ENCODE measurements around the gene IZUMO4.
A peak's percentile ranks its signal among the peaks of the same experiment; 100 is the strongest.

IZUMO4 gene, protein sequence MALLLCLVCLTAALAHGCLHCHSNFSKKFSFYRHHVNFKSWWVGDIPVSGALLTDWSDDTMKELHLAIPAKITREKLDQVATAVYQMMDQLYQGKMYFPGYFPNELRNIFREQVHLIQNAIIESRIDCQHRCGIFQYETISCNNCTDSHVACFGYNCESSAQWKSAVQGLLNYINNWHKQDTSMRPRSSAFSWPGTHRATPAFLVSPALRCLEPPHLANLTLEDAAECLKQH

DNA sequence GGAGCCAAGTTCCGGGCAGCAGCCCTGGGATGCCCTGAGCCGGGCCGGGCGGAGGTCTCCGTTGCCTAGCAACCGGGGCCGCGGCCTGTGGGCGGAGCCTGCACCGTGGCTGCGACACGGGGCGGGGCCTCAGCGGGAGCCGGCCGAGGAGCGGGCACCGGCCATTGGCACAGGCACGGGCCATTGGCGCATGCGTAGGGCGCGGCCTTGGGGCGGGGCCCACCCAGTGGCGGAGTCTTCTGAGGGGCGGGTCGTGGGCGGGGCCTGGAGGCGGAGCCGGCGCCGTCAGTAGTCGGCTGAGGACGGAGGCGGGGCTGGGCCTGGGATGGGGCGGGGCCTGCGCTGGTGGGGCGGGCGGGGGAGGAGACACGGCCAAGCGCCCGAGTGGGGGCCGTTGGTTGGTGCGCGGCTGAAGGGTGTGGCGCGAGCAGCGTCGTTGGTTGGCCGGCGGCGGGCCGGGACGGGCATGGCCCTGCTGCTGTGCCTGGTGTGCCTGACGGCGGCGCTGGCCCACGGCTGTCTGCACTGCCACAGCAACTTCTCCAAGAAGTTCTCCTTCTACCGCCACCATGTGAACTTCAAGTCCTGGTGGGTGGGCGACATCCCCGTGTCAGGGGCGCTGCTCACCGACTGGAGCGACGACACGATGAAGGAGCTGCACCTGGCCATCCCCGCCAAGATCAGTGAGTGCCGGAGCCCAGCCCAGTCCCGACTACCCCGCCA, at the start of gene IZUMO4:
Gene IZUMO4 (plus strand): TSS at position 436 of the 723 bp plus-strand sequence. CDS start 31 bp downstream, at position 467.
- DNase-seq, result peak; percentile 91 to 99

DNA sequence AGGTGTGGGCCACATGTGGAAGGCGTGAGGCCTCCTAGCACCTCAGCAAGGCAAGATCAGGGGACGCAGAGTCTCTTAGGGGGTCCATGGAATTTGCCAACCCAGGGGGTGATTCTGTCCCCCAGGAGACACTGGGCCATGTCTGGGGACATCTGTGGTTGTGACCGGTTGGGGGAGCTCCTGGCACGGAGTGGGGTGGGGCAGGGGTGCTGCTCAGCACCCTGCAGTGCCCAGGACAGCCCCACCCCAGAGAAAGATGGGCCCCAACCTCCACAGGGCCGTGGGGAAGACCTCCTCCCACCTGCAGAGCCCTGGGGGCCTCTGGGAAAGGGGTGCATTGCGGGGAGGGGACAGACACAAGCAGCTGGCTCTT, 49.7 kb upstream of the IZUMO4 start:
- no peak for DNase-seq

DNA sequence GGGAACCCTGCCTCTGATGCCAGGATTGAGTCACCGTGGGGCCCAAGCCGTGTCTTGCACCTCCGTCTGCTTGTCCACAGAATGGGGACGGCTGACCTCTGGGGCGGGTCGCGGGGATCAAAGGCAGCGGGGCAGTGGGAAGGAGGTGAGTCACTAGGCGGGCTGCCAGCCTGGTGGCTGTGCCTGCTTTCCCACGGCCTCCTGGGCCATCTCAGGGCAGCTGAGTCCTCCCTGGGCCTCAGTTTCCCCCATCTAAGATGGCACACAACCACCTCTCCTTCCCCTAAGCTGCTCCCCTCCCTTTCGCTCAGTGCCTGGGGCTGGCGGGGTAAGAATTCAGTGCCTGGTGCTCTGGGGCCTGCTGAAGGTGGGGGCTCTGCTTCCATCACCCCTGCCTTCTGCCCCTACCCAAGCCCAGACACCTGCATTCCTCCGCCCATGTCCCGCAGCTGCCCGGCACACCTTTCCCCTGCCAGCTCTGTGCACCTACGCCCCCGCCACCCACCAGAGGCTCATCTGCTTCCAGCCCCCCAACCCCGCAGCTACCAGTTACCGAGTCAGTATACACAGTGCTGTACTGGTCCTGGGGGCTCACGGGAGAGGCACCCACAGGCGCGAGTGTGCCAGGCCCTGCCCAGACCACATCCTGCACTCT, 49.1 kb upstream of the IZUMO4 start:
- DNase-seq, result no peak

DNA sequence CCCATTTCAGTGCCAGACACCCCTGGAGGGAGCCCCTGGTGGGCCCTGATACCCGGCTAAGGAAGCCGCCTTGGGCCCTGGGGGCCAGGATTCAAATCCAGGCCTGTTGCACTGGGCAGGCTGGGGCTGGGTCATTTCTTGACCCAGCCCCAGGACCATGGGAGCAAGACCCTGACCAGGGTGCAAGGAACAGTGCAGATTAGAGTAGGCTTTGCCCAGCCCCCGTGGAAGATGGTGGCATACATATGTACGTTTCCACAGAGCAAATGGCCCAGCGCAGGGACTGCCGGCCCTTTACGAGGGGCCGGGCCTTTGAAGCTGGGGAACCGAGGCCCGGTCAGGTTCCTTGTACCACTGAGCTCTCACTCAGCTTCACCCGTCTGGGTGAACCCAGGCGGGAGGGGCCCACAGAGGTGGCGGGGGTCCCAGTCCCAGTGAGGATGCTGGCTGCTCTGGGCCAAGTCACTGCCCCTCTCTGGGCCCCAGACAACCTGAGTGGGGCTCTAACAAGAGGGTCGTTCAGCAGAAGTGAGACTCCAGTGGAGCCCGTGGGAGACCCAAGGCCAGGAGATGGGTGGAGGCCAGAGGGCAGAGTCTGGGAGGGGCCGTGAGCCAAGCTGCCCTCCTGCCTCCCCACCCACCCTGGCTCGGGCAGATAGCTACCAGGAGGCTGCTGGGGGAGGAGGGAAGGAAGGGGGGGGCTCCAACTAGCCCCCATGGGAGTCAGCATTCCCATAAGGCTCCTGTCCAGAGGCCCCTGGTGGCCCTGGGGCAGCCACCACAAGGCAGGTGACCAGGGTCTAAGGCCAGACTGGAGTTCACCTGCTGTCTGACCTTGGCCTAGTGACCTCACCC, 48.4 kb upstream of the IZUMO4 start:
- DNase-seq, result no peak

DNA sequence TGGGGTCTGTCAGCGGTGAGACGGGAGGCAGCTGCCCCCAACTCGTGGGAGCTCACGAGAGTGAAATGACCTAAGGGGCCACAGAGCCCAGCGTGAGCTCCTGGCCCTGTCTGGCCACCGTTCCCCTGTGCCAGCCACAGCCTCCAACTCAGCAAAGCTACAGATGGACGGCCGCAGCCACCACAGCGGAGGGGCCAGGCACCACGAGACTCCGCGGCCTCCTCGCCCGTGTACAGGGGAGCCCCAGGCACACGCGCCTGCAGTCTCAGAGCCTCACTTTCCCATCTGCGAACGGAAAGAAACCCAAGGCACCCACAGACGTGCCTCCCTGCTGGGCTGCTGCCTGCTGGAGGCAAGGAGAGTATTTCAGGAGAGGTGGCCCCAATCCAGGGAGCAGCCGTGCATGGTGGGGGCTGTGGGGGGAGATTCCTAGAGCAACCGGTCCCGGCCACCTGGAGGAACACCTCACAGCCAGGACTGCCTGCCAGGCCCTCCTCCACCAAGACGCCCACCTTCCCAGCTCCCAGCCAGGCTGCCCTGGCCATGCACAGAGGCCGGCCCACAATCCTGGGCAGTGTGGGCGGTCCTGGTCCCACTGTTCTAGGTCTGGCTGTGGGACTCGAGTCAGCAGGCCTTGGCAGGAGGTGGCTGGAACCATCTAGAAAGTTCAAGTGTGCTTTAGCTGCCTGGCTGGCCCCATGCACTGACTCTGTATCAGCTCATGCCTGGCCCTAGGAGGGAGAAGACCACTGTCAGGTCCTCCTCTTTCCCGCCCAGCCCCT, 47.6 kb upstream of the IZUMO4 start:
- DNase-seq, result no peak

DNA sequence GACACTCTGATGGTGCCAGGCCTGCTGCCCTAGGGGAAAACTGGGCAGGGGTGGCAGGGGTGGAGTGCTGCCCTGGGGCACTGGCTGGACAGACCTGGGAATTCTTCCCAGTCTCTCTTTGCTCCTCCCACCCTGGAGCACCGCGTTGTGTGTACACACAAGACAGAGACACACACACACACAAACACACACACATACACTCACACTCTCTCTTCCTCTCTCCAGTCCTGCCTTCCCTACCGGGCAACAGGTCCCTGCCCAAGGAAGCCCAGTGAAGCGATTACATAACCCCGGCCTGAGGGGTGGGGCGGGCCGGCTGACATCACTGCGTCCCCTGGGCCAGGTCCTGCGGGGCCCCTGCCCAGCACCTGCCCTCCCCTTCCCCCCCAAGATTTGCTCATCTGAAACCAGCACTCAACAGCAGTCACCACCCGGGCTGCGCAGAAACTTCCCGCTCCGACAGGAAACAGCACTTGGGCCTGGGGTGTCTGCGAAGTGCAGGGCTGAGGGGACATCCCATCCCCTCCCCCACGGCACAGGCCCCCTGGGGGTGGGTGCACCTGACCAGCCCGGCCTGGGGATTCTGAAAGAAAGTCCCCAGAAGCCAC, 46.9 kb upstream of the IZUMO4 start:
- peak; percentile 70 to 75 for DNase-seq

DNA sequence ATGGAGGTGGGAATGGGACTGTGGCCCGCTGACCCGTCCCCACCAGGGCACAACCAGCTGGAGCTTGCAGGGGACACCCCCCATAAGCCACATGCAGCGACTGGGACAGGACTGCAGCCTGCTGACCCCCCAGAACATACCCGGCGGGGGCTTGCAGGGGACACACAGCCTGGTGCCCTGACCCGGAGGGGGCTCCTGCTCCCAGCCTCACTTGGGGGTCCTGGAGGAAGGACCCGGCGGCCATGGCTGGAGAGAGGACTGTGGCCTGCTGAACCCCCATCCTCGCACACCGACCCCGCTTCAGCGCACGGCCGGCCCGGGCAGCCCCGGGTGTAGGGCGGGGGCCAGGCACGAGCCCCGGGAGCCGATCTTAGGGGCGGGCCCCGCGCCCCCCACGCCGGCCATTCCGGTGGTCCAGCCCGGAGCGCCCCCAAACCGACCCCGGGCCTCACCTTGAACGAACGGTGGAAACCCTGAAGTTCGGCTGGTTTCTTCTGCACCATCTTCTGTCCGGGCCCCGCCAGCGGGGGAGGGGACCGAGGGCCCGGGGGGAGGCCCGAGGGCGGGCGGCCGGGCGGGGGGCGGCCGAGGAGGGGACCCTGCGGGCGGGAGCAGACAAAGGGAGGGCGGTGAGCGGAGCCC, 46.2 kb upstream of the IZUMO4 start:
- no peak for DNase-seq

DNA sequence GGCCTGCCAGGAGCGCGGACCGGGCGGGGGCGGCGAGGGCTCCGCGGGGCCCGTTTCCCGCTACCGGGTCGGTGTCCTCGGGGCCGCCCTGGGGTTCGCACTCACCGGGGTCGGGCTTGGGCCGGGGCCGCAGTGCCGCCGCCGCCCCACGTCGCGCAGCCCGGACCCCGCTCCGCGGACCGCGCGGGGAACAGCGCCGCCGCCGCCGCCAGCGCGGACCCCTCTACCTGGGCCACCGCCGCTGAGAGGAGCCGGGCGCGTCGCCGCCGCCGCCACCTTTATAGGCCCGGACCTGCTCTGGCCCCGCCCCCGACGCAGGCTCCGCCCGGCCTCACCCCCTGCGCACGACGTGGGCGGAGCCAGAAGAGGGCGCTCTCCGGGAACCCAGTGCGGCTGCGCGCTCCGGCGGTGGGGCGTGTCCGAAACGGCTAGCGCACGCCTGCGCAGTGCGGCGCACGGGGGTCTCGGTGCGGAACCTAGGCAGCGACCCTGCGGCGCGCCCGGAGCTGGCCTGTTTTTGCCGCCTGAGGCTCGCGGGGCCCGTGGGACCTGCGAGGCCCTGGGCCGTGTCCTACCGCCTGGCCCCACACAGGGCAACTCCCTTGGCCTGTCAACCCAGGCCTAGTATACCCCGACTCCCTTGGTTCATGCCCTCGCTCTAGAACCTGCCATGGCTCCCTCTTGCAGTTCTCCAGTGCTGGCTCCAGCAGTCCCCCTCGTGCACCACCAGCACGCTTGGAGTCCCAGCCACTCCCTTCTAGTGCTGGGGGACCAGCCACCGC, 45.5 kb upstream of the IZUMO4 start, which contains the start of gene MKNK2:
Gene MKNK2 (minus strand): TSS at position 254 of the 782 bp plus-strand sequence. CDS start 393 bp downstream, outside the sequence.
- peak; percentile 63 to 74 for DNase-seq

DNA sequence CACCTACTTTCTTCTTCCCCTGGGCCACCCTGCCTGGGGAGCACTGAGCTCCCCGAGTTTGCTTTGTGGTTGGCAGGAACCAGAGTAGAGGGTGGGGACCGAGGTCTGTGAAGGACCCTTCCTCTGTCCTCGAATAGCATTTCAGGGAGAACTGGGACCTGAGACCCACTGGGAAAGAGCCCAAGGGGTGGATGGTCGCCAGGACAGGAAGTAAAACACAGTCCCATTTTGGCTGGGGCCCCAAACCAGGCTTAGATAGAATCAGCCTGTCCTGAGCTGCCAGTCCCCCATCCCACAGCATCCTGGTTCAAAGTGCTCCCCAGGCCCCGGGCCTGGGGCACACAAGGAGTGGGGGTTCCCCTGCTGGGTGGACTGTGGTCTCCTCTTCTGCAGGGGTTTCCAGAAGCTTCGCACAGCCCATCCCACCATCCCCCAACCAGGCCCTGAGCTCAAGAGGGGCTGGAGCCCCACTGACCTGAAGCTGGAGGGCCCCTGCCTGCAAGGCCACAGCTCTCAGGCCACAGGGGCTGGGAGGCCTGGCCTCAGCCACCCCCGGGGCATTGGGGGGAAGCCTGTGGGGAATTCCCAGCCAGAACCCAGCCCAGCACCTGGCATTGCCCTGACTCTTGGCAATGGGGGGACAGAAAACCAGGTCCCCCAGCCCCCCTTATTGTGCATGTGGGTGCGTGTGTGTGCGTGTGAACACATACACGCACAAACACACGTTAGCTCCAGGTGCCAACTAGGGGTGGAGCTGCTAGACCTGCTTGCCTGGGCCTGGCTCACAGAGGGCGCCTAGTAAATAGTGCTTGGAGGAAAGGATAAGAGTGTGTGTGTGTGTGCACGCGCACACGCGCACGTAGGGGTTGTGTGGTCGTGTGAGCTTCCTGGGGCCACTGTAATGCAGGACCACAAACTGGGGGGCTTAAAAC, 44.7 kb upstream of the IZUMO4 start:
- DNase-seq, result no peak

DNA sequence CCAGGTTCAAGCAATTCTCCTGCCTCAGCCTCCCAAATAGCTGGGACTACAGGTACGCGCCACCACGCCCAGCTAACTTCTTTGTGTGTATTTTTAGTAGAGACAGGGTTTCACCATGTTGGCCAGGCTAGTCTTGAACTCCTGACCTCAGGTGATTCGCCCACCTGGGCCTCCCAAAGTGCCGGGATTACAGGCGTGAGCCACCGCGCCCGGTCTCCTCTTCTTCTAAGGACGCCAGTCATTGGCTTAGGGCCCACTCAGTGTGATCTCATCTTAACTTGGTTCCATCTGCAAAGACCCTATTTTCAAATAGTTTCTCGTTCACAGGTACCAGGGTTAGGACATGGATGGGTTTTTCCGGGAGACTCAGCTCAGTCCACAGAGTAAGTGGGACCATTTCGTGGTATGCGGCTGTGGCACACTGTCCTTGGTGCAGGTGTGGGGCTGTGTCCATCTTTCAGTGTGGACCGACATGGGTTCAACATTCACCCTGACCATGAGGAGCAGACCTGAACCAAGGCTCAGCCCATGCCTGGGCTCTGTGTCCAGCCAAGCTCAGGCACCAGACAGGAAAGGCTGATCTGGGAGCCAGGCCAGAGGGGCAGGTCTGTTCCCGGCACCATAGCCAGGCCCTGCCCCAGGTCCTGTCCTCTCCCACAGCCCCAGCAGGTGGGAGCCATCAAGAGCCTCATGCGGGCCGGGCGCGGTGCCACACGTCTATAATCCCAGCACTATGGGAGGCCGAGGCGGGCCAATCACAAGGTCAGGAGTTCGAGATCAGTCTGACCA, 42.9 kb upstream of the IZUMO4 start:
- no peak for DNase-seq

DNA sequence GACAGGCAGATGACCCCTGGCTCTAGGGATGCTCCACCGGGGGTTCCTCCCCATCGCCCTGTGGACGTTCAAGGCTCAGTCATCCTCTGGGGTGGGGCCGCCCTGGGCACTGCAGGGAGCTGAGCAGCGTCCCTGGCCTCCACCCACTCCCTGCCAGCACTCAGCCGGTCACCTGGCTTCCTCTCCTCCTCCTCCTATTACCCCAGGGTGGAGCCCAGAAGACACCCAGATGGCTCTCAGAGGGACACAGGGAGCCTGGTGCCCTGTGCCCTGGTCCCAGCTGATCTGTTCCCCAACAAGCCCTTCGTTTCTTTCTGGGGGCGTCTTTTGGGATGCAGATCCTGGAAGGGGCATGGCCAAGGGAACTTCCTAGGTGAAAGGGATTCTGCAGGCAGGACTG, 42.0 kb upstream of the IZUMO4 start:
- no peak for DNase-seq

DNA sequence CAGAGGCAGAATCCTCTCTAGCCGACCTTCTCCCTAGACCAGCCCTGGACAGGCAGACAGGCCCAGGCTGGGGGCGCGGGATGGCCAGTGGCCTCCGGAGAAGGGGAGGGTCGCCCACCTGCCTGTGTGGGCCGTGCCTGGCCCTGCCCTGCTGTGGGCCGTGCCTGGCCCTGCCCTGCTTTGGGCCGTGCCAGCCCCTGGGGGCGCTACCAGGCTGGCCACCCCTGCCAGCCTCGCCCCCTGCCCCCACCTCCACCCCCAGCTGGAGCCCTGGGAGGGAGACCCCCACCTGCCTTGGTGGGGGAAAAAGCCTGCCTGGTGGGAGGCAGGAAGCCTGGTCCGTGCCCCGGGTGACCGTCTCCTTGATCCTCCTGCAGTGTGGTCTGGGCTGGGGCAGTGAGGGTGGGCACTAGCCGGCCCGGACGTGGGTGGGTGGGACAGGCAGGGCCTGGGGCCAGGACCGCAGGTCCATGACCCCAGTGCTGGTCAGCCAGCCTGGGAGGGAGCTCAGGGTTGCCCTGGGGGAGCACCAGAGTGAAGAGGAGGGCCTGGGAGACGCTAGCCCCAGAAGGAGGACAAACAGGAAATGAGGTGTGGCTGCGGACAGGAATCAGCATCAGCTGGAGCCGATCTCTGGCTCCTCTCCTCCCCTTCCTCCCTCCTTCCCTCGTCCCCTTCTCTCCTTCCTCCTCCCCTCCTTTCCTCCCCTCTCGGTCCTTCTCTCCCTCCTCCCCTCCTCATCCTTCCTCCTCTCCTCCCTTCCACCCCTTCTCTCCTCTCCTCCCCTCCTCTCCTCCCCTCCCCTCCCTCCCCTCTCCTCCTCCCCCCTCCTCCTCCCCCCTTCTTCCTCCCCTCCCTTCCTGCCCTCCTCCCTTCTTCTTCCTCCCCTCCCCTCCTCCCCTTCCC, 40.5 kb upstream of the IZUMO4 start:
- no peak for DNase-seq

DNA sequence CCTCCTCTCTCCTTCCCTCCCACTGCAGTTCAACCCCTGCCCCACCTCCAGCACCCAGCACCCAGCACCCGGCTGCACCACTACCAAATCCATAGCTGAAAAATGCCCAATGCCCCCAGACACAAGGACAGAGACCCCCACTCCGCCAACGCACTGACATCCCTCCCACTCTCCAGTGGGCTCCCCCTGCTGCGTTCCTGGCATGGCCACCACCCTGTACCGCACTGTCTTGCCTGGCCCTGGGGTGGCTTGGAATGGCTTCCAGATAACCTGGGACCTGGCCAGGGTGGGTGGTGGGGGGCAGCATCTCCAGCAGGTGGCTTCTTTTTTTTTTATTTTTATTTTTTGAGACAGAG, 39.9 kb upstream of the IZUMO4 start:
- no peak for DNase-seq

DNA sequence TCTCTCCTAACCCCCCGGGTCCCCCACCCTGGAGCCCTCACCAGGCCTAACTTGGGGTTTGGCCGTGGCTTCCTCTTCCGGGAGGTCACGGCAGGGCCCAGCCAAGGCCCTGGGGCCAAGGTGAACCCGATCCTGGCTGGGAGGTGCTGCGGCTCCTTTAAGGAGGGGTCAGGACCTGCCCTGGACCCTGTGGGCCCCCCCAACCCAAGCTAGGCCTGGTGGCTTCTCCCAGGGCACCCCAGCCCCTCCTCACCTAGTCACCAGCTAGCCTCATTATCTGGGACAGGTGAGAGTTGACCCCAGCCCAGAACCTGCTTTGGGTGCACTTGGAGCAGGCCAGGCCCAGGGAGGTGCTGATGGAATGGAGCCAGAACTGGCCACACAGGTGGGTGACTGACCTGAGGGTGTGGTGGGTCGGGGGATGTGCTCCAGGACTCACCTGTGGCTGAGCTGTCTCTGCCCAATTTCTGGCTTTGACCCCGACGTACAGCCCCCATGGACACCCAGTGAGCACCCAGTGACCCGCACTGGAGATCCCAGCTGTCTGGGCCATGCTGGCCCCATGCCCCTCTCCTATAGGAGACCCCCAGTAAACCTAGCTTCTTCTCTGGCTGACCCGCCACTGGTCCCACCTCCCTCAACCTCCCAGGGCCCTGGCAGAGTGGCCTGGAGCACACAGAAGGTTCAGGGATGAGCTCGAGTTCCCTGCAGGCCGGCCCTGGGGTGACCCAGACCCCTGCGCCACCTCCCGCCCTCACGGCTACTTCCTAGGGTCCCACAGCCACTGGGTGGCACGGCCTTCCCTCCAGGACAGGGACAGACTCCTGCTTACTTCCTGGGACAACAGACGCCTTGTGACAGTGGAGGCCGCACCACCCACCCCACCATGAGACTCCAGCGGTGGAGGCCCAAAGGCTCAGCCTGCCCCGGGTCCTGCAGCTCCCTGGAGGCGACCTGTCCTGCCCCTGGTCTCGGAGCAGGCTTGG, 38.9 kb upstream of the IZUMO4 start:
- no peak for DNase-seq

DNA sequence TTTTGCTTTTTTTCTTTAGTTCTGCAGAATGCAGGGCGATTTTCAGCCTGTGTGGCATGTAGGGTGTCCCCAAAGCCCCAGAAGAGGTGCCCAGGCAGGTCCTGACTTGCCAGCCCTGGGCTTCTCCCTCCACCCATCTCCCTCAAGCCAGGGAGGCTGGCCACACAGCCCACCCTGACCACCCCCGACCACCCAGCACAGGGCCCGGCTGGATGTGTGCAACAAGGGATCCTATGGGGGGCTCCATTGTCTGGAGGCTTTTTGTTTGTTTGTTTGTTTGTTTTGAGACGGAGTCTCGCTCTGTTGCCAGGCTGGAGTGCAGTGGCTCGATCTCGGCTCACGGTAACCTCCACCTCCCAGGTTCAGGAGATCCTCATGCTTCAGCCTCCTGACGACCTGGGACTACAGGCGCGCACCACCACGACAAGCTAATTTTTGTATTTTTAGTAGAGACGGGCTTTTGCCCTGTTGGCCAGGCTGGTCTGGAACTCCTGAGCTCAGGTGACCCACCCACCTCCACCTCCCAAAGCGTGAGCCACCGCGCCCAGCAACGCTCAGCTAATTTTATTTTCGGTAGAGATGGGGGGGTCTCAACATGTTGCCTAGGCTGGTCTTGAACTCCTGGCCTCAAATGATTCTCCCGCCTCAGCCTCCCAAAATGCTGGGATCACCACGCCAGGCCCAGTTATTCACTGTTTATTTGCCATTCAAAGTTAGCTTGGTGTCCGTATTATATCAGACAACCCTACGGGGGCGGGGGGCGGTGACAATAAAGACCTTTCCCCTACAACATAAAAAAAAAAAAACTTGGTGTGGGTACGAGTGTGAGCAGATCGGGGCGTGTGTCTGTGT, 37.9 kb upstream of the IZUMO4 start:
- no peak for DNase-seq

Measured in AML-193 (cell line).